HEK293T (cell line): ENCODE measurements around the gene WNT5B.

Source experiments
- BHLHE40 ChIP-seq: fragments of 450-650 bp; IDR thresholded peaks from 2 replicates; pipeline ENCODE4 v1.6.1; 2016; ENCODE audit warnings: mild to moderate bottlenecking, moderate library complexity, borderline replicate concordance
- TF ChIP-seq, protein P1 (sequence below): fragments of 450-650 bp; IDR thresholded peaks from 2 replicates; pipeline ENCODE4 v1.6.1; 2016

DNA sequence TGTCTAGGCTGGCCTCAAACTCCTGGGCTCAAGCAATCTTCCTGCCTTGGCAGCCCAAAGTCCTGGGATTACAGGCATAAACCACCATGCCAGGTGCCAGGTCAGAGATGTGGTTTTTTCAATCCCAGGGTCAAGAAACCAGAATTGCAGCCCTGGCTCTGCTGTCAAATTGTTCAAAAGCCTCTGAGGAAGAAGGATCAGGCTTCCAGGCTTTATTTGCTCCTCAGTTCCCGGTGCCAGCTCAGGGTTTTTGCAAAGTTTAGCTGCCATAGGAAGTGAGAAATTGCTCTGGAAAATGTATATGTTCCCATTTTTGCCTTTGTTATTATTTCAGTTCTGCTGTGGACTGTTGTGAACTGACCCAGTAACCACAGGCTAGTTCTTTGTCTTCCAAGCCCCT lies 28.7 kb downstream of the WNT5B start:
- TF ChIP-seq, protein P1, sequence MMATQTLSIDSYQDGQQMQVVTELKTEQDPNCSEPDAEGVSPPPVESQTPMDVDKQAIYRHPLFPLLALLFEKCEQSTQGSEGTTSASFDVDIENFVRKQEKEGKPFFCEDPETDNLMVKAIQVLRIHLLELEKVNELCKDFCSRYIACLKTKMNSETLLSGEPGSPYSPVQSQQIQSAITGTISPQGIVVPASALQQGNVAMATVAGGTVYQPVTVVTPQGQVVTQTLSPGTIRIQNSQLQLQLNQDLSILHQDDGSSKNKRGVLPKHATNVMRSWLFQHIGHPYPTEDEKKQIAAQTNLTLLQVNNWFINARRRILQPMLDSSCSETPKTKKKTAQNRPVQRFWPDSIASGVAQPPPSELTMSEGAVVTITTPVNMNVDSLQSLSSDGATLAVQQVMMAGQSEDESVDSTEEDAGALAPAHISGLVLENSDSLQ, result no peak
- TF ChIP-seq BHLHE40, result no peak
